ENCODE data around the gene GEMIN5.

The GEMIN5 gene

GRCh38 chr5:154873791-154874331 lies 64.2 kb downstream of the GEMIN5 start:
- Histone ChIP-seq H3K4me3 (IDR thresholded peaks at IDR 0.05; ENCODE audit: insufficient read depth, low read depth, low read length) (no peak overlapping the region), H3K79me2 (ENCODE audit: insufficient read depth, low read depth) (no peaks in the 10 kb centered on the region), H3K4me1 (ENCODE audit: low read depth, poor library complexity, severe bottlenecking) (no peaks in the 10 kb centered on the region), H4K20me1 (ENCODE audit: insufficient read depth) (no peaks in the 10 kb centered on the region), H3K36me3 (ENCODE audit: insufficient read depth) (no peaks in the 10 kb centered on the region; the same call in 1 of the 2 replicates), H3K27me3 (ENCODE audit: insufficient read depth, low read depth) (no peaks in the 10 kb centered on the region), H3K4me2 (no peak overlapping the region), H2AFZ (ENCODE audit: low read depth) (no peak overlapping the region), H3K9ac (no peak overlapping the region), H3K27ac (no peak overlapping the region)
- TF ChIP-seq CTCF (conservative IDR thresholded peaks at IDR 0.05; ENCODE audit: low read depth, low read length) = no peak

GRCh38 chr5:154871734-154872133 lies 66.3 kb downstream of the GEMIN5 start:
- no peak for TF ChIP-seq CTCF (conservative IDR thresholded peaks at IDR 0.05; ENCODE audit: low read depth, low read length)

GRCh38 chr5:154868702-154869101 lies 69.3 kb downstream of the GEMIN5 start:
- H2AFZ ChIP-seq (ENCODE audit: low read depth) = no peak overlapping the region
- no peak overlapping the region for H3K9ac ChIP-seq
- H3K36me3 ChIP-seq (ENCODE audit: insufficient read depth) = no peaks in the 10 kb centered on the region
- H4K20me1 ChIP-seq (ENCODE audit: insufficient read depth) = no peaks in the 10 kb centered on the region
- peaks cover 3% of the 10 kb centered on the region for H3K4me1 ChIP-seq (ENCODE audit: low read depth, poor library complexity, severe bottlenecking)
- TF ChIP-seq CTCF (conservative IDR thresholded peaks at IDR 0.05; ENCODE audit: low read depth, low read length) = no peak
- peaks cover 1% of the 10 kb centered on the region; the same call in 1 of the 2 replicates for H3K79me2 ChIP-seq (ENCODE audit: insufficient read depth, low read depth)
- no peak overlapping the region for H3K4me2 ChIP-seq
- H3K4me3 ChIP-seq (IDR thresholded peaks at IDR 0.05; ENCODE audit: insufficient read depth, low read depth, low read length) = no peak overlapping the region
- H3K27ac ChIP-seq = no peak overlapping the region
- H3K27me3 ChIP-seq (ENCODE audit: insufficient read depth, low read depth) = no peaks in the 10 kb centered on the region

More at GRCh38 chr5:154871734-154872133, 66.3 kb downstream of the GEMIN5 start:
- Histone ChIP-seq H3K4me3 (IDR thresholded peaks at IDR 0.05; ENCODE audit: insufficient read depth, low read depth, low read length) (no peak overlapping the region), H3K27me3 (ENCODE audit: insufficient read depth, low read depth) (no peaks in the 10 kb centered on the region), H3K9ac (no peak overlapping the region), H3K36me3 (ENCODE audit: insufficient read depth) (no peaks in the 10 kb centered on the region; the same call in 1 of the 2 replicates), H3K79me2 (ENCODE audit: insufficient read depth, low read depth) (no peaks in the 10 kb centered on the region), H3K4me1 (ENCODE audit: low read depth, poor library complexity, severe bottlenecking) (no peaks in the 10 kb centered on the region), H3K27ac (no peak overlapping the region), H2AFZ (ENCODE audit: low read depth) (no peak overlapping the region), H3K4me2 (no peak overlapping the region), H4K20me1 (ENCODE audit: insufficient read depth) (no peaks in the 10 kb centered on the region)

GRCh38 chr5:154866841-154867240 lies 71.2 kb downstream of the GEMIN5 start:
- H3K4me3 ChIP-seq (IDR thresholded peaks at IDR 0.05; ENCODE audit: insufficient read depth, low read depth, low read length) = no peak overlapping the region
- peaks cover 14% of the 10 kb centered on the region; the same call in 1 of the 2 replicates for H3K79me2 ChIP-seq (ENCODE audit: insufficient read depth, low read depth)
- no peak for TF ChIP-seq CTCF (conservative IDR thresholded peaks at IDR 0.05; ENCODE audit: low read depth, low read length)
- no peak overlapping the region for H2AFZ ChIP-seq (ENCODE audit: low read depth)
- no peak overlapping the region for H3K4me2 ChIP-seq
- H4K20me1 ChIP-seq (ENCODE audit: insufficient read depth) = no peaks in the 10 kb centered on the region; the same call in 1 of the 2 replicates
- no peaks in the 10 kb centered on the region for H3K27me3 ChIP-seq (ENCODE audit: insufficient read depth, low read depth)
- H3K9ac ChIP-seq = no peak overlapping the region
- no peaks in the 10 kb centered on the region for H3K36me3 ChIP-seq (ENCODE audit: insufficient read depth)
- H3K27ac ChIP-seq = no peak overlapping the region
- H3K4me1 ChIP-seq (ENCODE audit: low read depth, poor library complexity, severe bottlenecking) = peaks cover 21% of the 10 kb centered on the region

Measured in KMS-11 (cell line).